Hepatocyte (in vitro differentiated cells): ENCODE results near the gene CIDEA.

Source experiments
- CTCF ChIP-seq: fragments of 200-600 bp; sonication (generic); IDR thresholded peaks from 2 replicates; pipeline ENCODE4 v1.5.1; 2016; ENCODE audit warnings: antibody characterized with exemption, mild to moderate bottlenecking; ENCODE audit not compliant: poor library complexity
- EZH2phosphoT487 ChIP-seq: fragments of 200-600 bp; sonication (generic); IDR thresholded peaks from one replicate; pipeline ENCODE4 v1.6.1; 2018; ENCODE audit warnings: antibody characterized with exemption, mild to moderate bottlenecking, low read depth, moderate library complexity; ENCODE audit not compliant: unreplicated experiment, severe bottlenecking

- no peak for TF ChIP-seq EZH2phosphoT487
- no peak for TF ChIP-seq CTCF
Measured at GRCh38 chr18:12295389-12296086, 41.4 kb downstream of the CIDEA start.
